Panc1 (cell line): Measurements from ENCODE around the gene S100A16. TPM values are rescaled to one million over a fixed set of nuclear protein-coding genes. Genes with fewer than 3 reads are reported as not detected.

Experiments used
- ATAC-seq: fragments of 200-7000 bp; cut with Tn5 transposase; 2 replicates; pipeline ENCODE4 v1.9.1; 2020; ENCODE audit warnings: mild to moderate bottlenecking, moderate library complexity
- BruUV-seq: library from RNA; stranded (reverse); fragments of 400-500 nt; replicated peaks from 2 replicates; lab custom pipeline; 2021; lab: Mats Ljungman, UMichigan
- CTCF ChIA-PET: fragments of 300-600 bp; sonication (Branson Sonifier 250); formaldehyde crosslinking; loops from one replicate; lab custom pipeline; 2022; ENCODE audit warnings: antibody characterized with exemption; lab: Charles Lee
- POLR2A ChIA-PET: fragments of 300-600 bp; sonication (Branson Sonifier 250); formaldehyde crosslinking; loops from one replicate; lab custom pipeline; 2022; ENCODE audit warnings: antibody characterized with exemption; lab: Charles Lee
- DNase-seq: peaks from one replicate; pipeline ENCODE4 v3.0.0-alpha.2; 2010; ENCODE audit warnings: low read depth, low spot score
- H3K27ac ChIP-seq: 2 replicates; pipeline ENCODE4 v1.5.1; 2011; ENCODE audit warnings: mild to moderate bottlenecking, low read length, inconsistent platforms
- H3K27me3 ChIP-seq: fragments of 200-500 bp; sonication (Bioruptor generic); 2 replicates; pipeline ENCODE4 v1.6.0; 2014; ENCODE audit warnings: low read length, inconsistent platforms; ENCODE audit not compliant: control insufficient read depth, insufficient read depth
- H3K36me3 ChIP-seq: fragments of 200-500 bp; sonication (Bioruptor generic); 2 replicates; pipeline ENCODE4 v1.5.1; 2014; ENCODE audit warnings: inconsistent platforms, mild to moderate bottlenecking, low read length, moderate library complexity; ENCODE audit not compliant: control insufficient read depth, insufficient read depth
- H3K4me1 ChIP-seq: 2 replicates; pipeline ENCODE4 v1.5.1; 2011; ENCODE audit warnings: inconsistent platforms, mild to moderate bottlenecking, low read length, moderate library complexity; ENCODE audit not compliant: control insufficient read depth, insufficient read depth
- H3K4me3 ChIP-seq, 2 experiments: 2 replicates each; pipeline ENCODE4 v1.5.1; 2011 to 2012; ENCODE audit warnings: low read depth in 2 of 2, low read length in 2 of 2, mild to moderate bottlenecking in 2 of 2, inconsistent platforms in 1 of 2, moderate library complexity in 1 of 2
- H3K9me3 ChIP-seq: fragments of 200-500 bp; sonication (Bioruptor generic); 2 replicates; pipeline ENCODE4 v1.5.1; 2014; ENCODE audit warnings: low read depth, mild to moderate bottlenecking, inconsistent platforms, low read length, moderate library complexity; ENCODE audit not compliant: control insufficient read depth, insufficient read depth
- CTCF ChIP-seq: fragments of 450-650 bp; IDR thresholded peaks from 2 replicates; pipeline ENCODE4 v1.5.1; 2017; ENCODE audit warnings: mild to moderate bottlenecking
- POLR2AphosphoS5 ChIP-seq: IDR thresholded peaks from 2 replicates; pipeline ENCODE4 v1.6.1; 2012; ENCODE audit warnings: mild to moderate bottlenecking, low read depth, low read length, moderate library complexity
- REST ChIP-seq, 2 experiments: IDR thresholded peaks; 2 replicates each; pipeline ENCODE4 v1.6.1; 2011 to 2012; ENCODE audit warnings: low read depth in 2 of 2, control low read depth in 1 of 2, low read length in 1 of 2, mild to moderate bottlenecking in 1 of 2, moderate library complexity in 1 of 2; ENCODE audit not compliant: insufficient read depth in 1 of 2
- SIN3A ChIP-seq: IDR thresholded peaks from 2 replicates; pipeline ENCODE4 v1.6.1; 2012; ENCODE audit warnings: low read depth, mild to moderate bottlenecking, low read length, moderate library complexity, borderline replicate concordance; ENCODE audit not compliant: insufficient read depth
- TCF7L2 ChIP-seq: IDR thresholded peaks from 2 replicates; pipeline ENCODE4 v1.6.1; 2011; ENCODE audit warnings: mild to moderate bottlenecking, low read depth, low read length, inconsistent platforms
- in situ Hi-C: cut with HindIII; loops from 2 replicates; pipeline ENCODE4 v1.10.0; 2016; ENCODE audit warnings: low sequenced_read_pairs, low pct_unique_long_range_greater_than_20kb
- intact Hi-C: fragments of 100-400 bp; cut with micrococcal nuclease; formaldehyde crosslinking; loops from one replicate; pipeline ENCODE4 v1.10.0; 2022; ENCODE audit not compliant: unreplicated experiment
- total RNA-seq: library from RNA; stranded (reverse); gene quantifications from one replicate; pipeline ENCODE4 v1.2.1, GENCODE V29; 2021; ENCODE audit not compliant: unreplicated experiment

The S100A16 gene
- total RNA-seq, 1 experiment from 2014 or later = 61.6 TPM

- Histone ChIP-seq H3K27ac (peak within 1 kb of the TSS; percentile 92), H3K4me1 (peaks cover 34% of the 10 kb centered on the region), H3K9me3 (no peaks in the 10 kb centered on the region), H3K36me3 (no peaks in the 10 kb centered on the region), H3K4me3 (peak within 1 kb of the TSS; percentile 53 to 79), H3K27me3 (no peaks in the 10 kb centered on the region)
- intact Hi-C loops = no loop called here
- TF ChIP-seq CTCF (peak; percentile 84; the same call in 1 of the 2 replicates), SIN3A (no peak), POLR2AphosphoS5 (peak; percentile 66), TCF7L2 (no peak)
- no TSS peak for BruUV-seq
- DNase-seq (no peak), ATAC-seq (peak; percentile 84)
- ChIA-PET POLR2A (interaction anchor here (0.6 to 1.3 kb wide), 8 partner anchors 8 to 632 kb away, joined by 3 to 8 read pairs (median 3); partner anchors contain the start of gene S100A16), CTCF (interaction anchor here (0.5 to 1.5 kb wide), 7 partner anchors 9 to 149 kb away, joined by 3 to 12 read pairs (median 4); no protein-coding TSS in a partner anchor)
- in situ Hi-C loops = no loop called here
Measured at GRCh38 chr1:153626904-153627714, 14.2 kb upstream of the S100A16 start, which contains the start of gene S100A13. Gene S100A13, minus strand, starts transcription at chr1:153627505. Its CDS starts 1,033 bp downstream, at chr1:153626472.

- no peak for ATAC-seq
- in situ Hi-C loops = no loop called here
Measured at GRCh38 chr1:153626477-153626903, 13.6 kb upstream of the S100A16 start.

More at GRCh38 chr1:153626477-153626903, 13.6 kb upstream of the S100A16 start:
- BruUV-seq = no TSS peak
- ChIA-PET CTCF (interaction anchor here (0.6 to 1.5 kb wide), 4 partner anchors 9 to 116 kb away, joined by 3 to 12 read pairs (median 6); no protein-coding TSS in a partner anchor), POLR2A (no interaction called here)
- Histone ChIP-seq H3K36me3 (no peaks in the 10 kb centered on the region), H3K4me3 (peak overlapping the region; percentile 53 to 79), H3K9me3 (no peaks in the 10 kb centered on the region), H3K4me1 (peaks cover 33% of the 10 kb centered on the region), H3K27me3 (no peaks in the 10 kb centered on the region), H3K27ac (peak overlapping the region; percentile 92)
- DNase-seq = no peak
- TF ChIP-seq CTCF = no peak
- TF ChIP-seq REST (IDR thresholded peaks at IDR 0.05; ENCODE audit: insufficient read depth in 1 of 2, low read depth in 2 of 2, low read length in 1 of 2) = no peak
- no peak for TF ChIP-seq SIN3A
- TF ChIP-seq TCF7L2 = no peak
- TF ChIP-seq POLR2AphosphoS5 = no peak
- intact Hi-C loops = no loop called here
